ENCODE measurements around the gene PRKCZ. TPM values are rescaled to one million over a fixed set of nuclear protein-coding genes. Genes with fewer than 3 reads are reported as not detected.
"Not testable (repeated sequence)": the region's sequence is repeated elsewhere in the genome, so short reads cannot be mapped to it uniquely, and the experiment has no call there.

Gene PRKCZ
- total RNA-seq, 1 donor from 2014 or later: 32.6 TPM

- Mint-ChIP-seq H3K9me3 (ENCODE audit: unreplicated experiment) (no peaks in the 10 kb centered on the region), H3K36me3 (ENCODE audit: low read depth, unreplicated experiment) (peaks cover 7% of the 10 kb centered on the region), H3K4me3 (ENCODE audit: unreplicated experiment) (no peak overlapping the region), H3K27ac (ENCODE audit: unreplicated experiment) (no peak overlapping the region), H3K4me1 (ENCODE audit: low read depth, unreplicated experiment) (peaks cover 9% of the 10 kb centered on the region), H3K27me3 (ENCODE audit: low read depth, unreplicated experiment) (peaks cover 1% of the 10 kb centered on the region)
- no peak for TF ChIP-seq EZH2 (IDR thresholded peaks at IDR 0.05; ENCODE audit: insufficient read depth, low read length)
- TF ChIP-seq CTCF (IDR thresholded peaks at IDR 0.05; ENCODE audit: insufficient read depth, low read depth, low read length): no peak
- Histone ChIP-seq H3K4me1 (ENCODE audit: insufficient read depth, low read length) (peaks cover 7% of the 10 kb centered on the region), H3K9me3 (ENCODE audit: insufficient read depth, low read depth, low read length) (no peaks in the 10 kb centered on the region), H3K4me3 (ENCODE audit: insufficient read depth, low read depth, low read length) (no peak overlapping the region), H2AFZ (ENCODE audit: low read depth, low read length) (no peak overlapping the region), H3K79me2 (ENCODE audit: insufficient read depth, low read length) (no peaks in the 10 kb centered on the region), H4K20me1 (ENCODE audit: insufficient read depth, low read length) (peaks cover 9% of the 10 kb centered on the region), H3K4me2 (ENCODE audit: low read length) (no peak overlapping the region), H3K9ac (ENCODE audit: low read length) (no peak overlapping the region), H3K36me3 (ENCODE audit: insufficient read depth, low read length) (no peaks in the 10 kb centered on the region), H3K27ac (ENCODE audit: low read depth, low read length) (no peak overlapping the region), H3K27me3 (ENCODE audit: insufficient read depth, low read length) (peaks cover 17% of the 10 kb centered on the region)
- DNase-seq (ENCODE audit: low read depth) (no peak), FAIRE-seq (no peak)
Measured at GRCh38 chr1:2112280-2112701, 62.1 kb downstream of the PRKCZ start.

- Histone ChIP-seq H3K79me2 (ENCODE audit: insufficient read depth, low read length) (no peaks in the 10 kb centered on the region), H3K4me1 (ENCODE audit: insufficient read depth, low read length) (peaks cover 7% of the 10 kb centered on the region), H2AFZ (ENCODE audit: low read depth, low read length) (no peak overlapping the region), H3K4me3 (ENCODE audit: insufficient read depth, low read depth, low read length) (no peak overlapping the region), H3K9me3 (ENCODE audit: insufficient read depth, low read depth, low read length) (no peaks in the 10 kb centered on the region), H3K36me3 (ENCODE audit: insufficient read depth, low read length) (no peaks in the 10 kb centered on the region), H3K27ac (ENCODE audit: low read depth, low read length) (no peak overlapping the region), H3K9ac (ENCODE audit: low read length) (no peak overlapping the region), H3K4me2 (ENCODE audit: low read length) (no peak overlapping the region), H4K20me1 (ENCODE audit: insufficient read depth, low read length) (peaks cover 9% of the 10 kb centered on the region), H3K27me3 (ENCODE audit: insufficient read depth, low read length) (peaks cover 20% of the 10 kb centered on the region)
- peaks cover 7% of the 10 kb centered on the region for H3K36me3 Mint-ChIP-seq (ENCODE audit: low read depth, unreplicated experiment)
- H3K9me3 Mint-ChIP-seq (ENCODE audit: unreplicated experiment): no peaks in the 10 kb centered on the region
- no peak for FAIRE-seq
- peaks cover 1% of the 10 kb centered on the region for H3K27me3 Mint-ChIP-seq (ENCODE audit: low read depth, unreplicated experiment)
- H3K4me1 Mint-ChIP-seq (ENCODE audit: low read depth, unreplicated experiment): peaks cover 9% of the 10 kb centered on the region
- H3K27ac Mint-ChIP-seq (ENCODE audit: unreplicated experiment): no peak overlapping the region
- no peak overlapping the region for H3K4me3 Mint-ChIP-seq (ENCODE audit: unreplicated experiment)
- DNase-seq (ENCODE audit: low read depth): no peak
- TF ChIP-seq EZH2 (IDR thresholded peaks at IDR 0.05; ENCODE audit: insufficient read depth, low read length) (no peak), CTCF (IDR thresholded peaks at IDR 0.05; ENCODE audit: insufficient read depth, low read depth, low read length) (no peak)
Measured at GRCh38 chr1:2113620-2114135, 63.5 kb downstream of the PRKCZ start.

GRCh38 chr1:2114635-2115007 lies 64.4 kb downstream of the PRKCZ start:
- H3K4me2 ChIP-seq (ENCODE audit: low read length); FAIRE-seq; H4K20me1 ChIP-seq (ENCODE audit: insufficient read depth, low read length); H3K9me3 Mint-ChIP-seq (ENCODE audit: unreplicated experiment); H3K27ac Mint-ChIP-seq (ENCODE audit: unreplicated experiment); H3K4me3 Mint-ChIP-seq (ENCODE audit: unreplicated experiment); H2AFZ ChIP-seq (ENCODE audit: low read depth, low read length); H3K27me3 Mint-ChIP-seq (ENCODE audit: low read depth, unreplicated experiment); H3K4me3 ChIP-seq (ENCODE audit: insufficient read depth, low read depth, low read length); H3K4me1 ChIP-seq (ENCODE audit: insufficient read depth, low read length); H3K36me3 ChIP-seq (ENCODE audit: insufficient read depth, low read length); H3K79me2 ChIP-seq (ENCODE audit: insufficient read depth, low read length); H3K9ac ChIP-seq (ENCODE audit: low read length); H3K36me3 Mint-ChIP-seq (ENCODE audit: low read depth, unreplicated experiment); H3K9me3 ChIP-seq (ENCODE audit: insufficient read depth, low read depth, low read length); H3K27ac ChIP-seq (ENCODE audit: low read depth, low read length); DNase-seq (ENCODE audit: low read depth); H3K4me1 Mint-ChIP-seq (ENCODE audit: low read depth, unreplicated experiment): not testable (repeated sequence)
- peaks cover 20% of the 10 kb centered on the region for H3K27me3 ChIP-seq (ENCODE audit: insufficient read depth, low read length)

All from astrocyte (in vitro differentiated cells and primary cell).